MM.1S (cell line): ENCODE data around the gene NTN4.

Experiments
- DNase-seq: peaks from one replicate; pipeline ENCODE4 v3.0.0-alpha.2; 2015
- H2AFZ ChIP-seq: fragments of 300-600 bp; sonication (generic); 2 replicates; pipeline ENCODE4 v1.6.0; 2016; ENCODE audit warnings: antibody characterized with exemption, low read length
- H3F3A ChIP-seq: fragments of 300-600 bp; sonication (generic); 2 replicates; pipeline ENCODE4 v1.6.1; 2016; ENCODE audit warnings: mild to moderate bottlenecking, antibody characterized with exemption, low read length, moderate library complexity, mixed read lengths; ENCODE audit not compliant: insufficient read depth
- H3K27ac ChIP-seq: fragments of 300-600 bp; sonication (generic); 2 replicates; pipeline ENCODE4 v1.5.1; 2016; ENCODE audit warnings: mild to moderate bottlenecking, low read length
- H3K27me3 ChIP-seq: fragments of 300-600 bp; sonication (generic); replicated peaks from 2 replicates; pipeline ENCODE4 v1.6.0; 2016; ENCODE audit warnings: low read length; ENCODE audit not compliant: insufficient read depth
- H3K36me3 ChIP-seq: fragments of 300-600 bp; sonication (generic); replicated peaks from 2 replicates; pipeline ENCODE4 v1.6.1; 2016; ENCODE audit warnings: mild to moderate bottlenecking, low read length, mixed read lengths; ENCODE audit not compliant: insufficient read depth
- H3K4me1 ChIP-seq: fragments of 300-600 bp; sonication (generic); 2 replicates; pipeline ENCODE4 v1.6.1; 2016; ENCODE audit warnings: low read length, mixed read lengths
- H3K4me2 ChIP-seq: fragments of 300-600 bp; sonication (generic); 2 replicates; pipeline ENCODE4 v1.6.0; 2016; ENCODE audit warnings: low read depth, low read length
- H3K4me3 ChIP-seq: fragments of 300-600 bp; sonication (generic); 2 replicates; pipeline ENCODE4 v1.5.1; 2016; ENCODE audit warnings: low read length, mixed read lengths
- H3K79me2 ChIP-seq: fragments of 300-600 bp; sonication (generic); 2 replicates; pipeline ENCODE4 v1.6.1; 2016; ENCODE audit warnings: mixed run types, low read length, mixed read lengths
- H3K9ac ChIP-seq: fragments of 300-600 bp; sonication (generic); 2 replicates; pipeline ENCODE4 v1.6.1; 2016; ENCODE audit warnings: low read length, mixed read lengths
- H3K9me2 ChIP-seq: fragments of 300-600 bp; sonication (generic); replicated peaks from 2 replicates; pipeline ENCODE4 v1.6.1; 2016; ENCODE audit warnings: mild to moderate bottlenecking, low read length, mixed read lengths; ENCODE audit not compliant: insufficient read depth
- H3K9me3 ChIP-seq: fragments of 300-600 bp; sonication (generic); replicated peaks from 2 replicates; pipeline ENCODE4 v1.6.1; 2016; ENCODE audit warnings: mild to moderate bottlenecking, low read length, mixed read lengths; ENCODE audit not compliant: insufficient read depth
- H4K20me1 ChIP-seq: fragments of 300-600 bp; sonication (generic); 2 replicates; pipeline ENCODE4 v1.6.1; 2016; ENCODE audit warnings: mild to moderate bottlenecking, low read length, moderate library complexity, mixed read lengths; ENCODE audit not compliant: insufficient read depth
- EZH2 ChIP-seq: fragments of 300-600 bp; sonication (generic); optimal IDR thresholded peaks from 2 replicates; pipeline ENCODE3; 2017; ENCODE audit warnings: low read depth, mild to moderate bottlenecking, antibody characterized with exemption, low read length, mixed read lengths
- EZH2phosphoT487 ChIP-seq: fragments of 300-600 bp; sonication (generic); IDR thresholded peaks from 2 replicates; pipeline ENCODE4 v1.6.1; 2018; ENCODE audit warnings: antibody characterized with exemption, low read length
- TF ChIP-seq, protein P1 (sequence below): fragments of 300-600 bp; sonication (generic); IDR thresholded peaks from 2 replicates; pipeline ENCODE4 v1.5.1; 2016; ENCODE audit warnings: antibody characterized with exemption, low read length, mixed read lengths

NTN4 gene

GRCh38 chr12:95674163-95674562 lies 116.4 kb downstream of the NTN4 start:
- Histone ChIP-seq H2AFZ (no peak overlapping the region), H3K4me3 (no peak overlapping the region), H3K9me3 (no peaks in the 10 kb centered on the region), H3K9me2 (no peaks in the 10 kb centered on the region), H3K4me2 (no peak overlapping the region), H3F3A (no peaks in the 10 kb centered on the region), H4K20me1 (no peaks in the 10 kb centered on the region), H3K27ac (no peak overlapping the region), H3K36me3 (no peaks in the 10 kb centered on the region), H3K4me1 (no peaks in the 10 kb centered on the region), H3K9ac (no peak overlapping the region), H3K79me2 (no peaks in the 10 kb centered on the region), H3K27me3 (no peaks in the 10 kb centered on the region)
- no peak for TF ChIP-seq EZH2
- no peak for DNase-seq

DNA sequence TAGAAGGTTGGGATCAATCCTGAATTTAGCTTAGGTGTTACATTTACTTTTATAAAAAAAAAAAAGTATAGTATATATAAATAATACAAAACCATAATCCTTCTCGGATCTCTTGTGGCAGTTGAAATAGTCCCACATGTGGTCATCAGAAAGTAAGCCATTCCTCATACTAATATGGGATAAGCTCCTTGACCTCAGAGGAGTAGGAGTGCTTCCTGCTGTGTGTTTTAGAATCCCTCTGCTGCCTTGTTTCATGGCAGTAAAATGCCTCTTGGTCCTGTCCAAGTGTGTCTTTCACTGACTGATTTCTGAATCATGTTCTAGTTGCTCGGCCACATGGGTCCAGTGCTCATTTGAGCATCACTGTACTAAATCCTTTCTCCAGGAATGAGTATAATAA lies 117.0 kb downstream of the NTN4 start:
- no peak for TF ChIP-seq EZH2phosphoT487
- TF ChIP-seq, protein P1, sequence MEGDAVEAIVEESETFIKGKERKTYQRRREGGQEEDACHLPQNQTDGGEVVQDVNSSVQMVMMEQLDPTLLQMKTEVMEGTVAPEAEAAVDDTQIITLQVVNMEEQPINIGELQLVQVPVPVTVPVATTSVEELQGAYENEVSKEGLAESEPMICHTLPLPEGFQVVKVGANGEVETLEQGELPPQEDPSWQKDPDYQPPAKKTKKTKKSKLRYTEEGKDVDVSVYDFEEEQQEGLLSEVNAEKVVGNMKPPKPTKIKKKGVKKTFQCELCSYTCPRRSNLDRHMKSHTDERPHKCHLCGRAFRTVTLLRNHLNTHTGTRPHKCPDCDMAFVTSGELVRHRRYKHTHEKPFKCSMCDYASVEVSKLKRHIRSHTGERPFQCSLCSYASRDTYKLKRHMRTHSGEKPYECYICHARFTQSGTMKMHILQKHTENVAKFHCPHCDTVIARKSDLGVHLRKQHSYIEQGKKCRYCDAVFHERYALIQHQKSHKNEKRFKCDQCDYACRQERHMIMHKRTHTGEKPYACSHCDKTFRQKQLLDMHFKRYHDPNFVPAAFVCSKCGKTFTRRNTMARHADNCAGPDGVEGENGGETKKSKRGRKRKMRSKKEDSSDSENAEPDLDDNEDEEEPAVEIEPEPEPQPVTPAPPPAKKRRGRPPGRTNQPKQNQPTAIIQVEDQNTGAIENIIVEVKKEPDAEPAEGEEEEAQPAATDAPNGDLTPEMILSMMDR, result no peak
- TF ChIP-seq EZH2, result no peak
- Histone ChIP-seq H4K20me1 (no peaks in the 10 kb centered on the region), H3K36me3 (no peaks in the 10 kb centered on the region), H3F3A (no peaks in the 10 kb centered on the region), H3K4me1 (no peaks in the 10 kb centered on the region), H2AFZ (no peak overlapping the region), H3K9me2 (no peaks in the 10 kb centered on the region), H3K9me3 (no peaks in the 10 kb centered on the region), H3K4me3 (no peak overlapping the region), H3K27me3 (no peaks in the 10 kb centered on the region), H3K4me2 (no peak overlapping the region), H3K27ac (no peak overlapping the region), H3K79me2 (no peaks in the 10 kb centered on the region), H3K9ac (no peak overlapping the region)
- DNase-seq, result no peak

GRCh38 chr12:95672166-95672565 lies 118.4 kb downstream of the NTN4 start:
- H2AFZ ChIP-seq, result no peak overlapping the region

GRCh38 chr12:95671265-95671664 lies 119.3 kb downstream of the NTN4 start:
- Histone ChIP-seq H3K4me1 (no peaks in the 10 kb centered on the region), H3F3A (no peaks in the 10 kb centered on the region), H3K4me2 (no peak overlapping the region), H4K20me1 (no peaks in the 10 kb centered on the region), H3K36me3 (no peaks in the 10 kb centered on the region), H3K9me3 (no peaks in the 10 kb centered on the region), H3K79me2 (no peaks in the 10 kb centered on the region), H3K9me2 (no peaks in the 10 kb centered on the region), H3K27me3 (no peaks in the 10 kb centered on the region), H3K4me3 (no peak overlapping the region), H2AFZ (no peak overlapping the region), H3K27ac (no peak overlapping the region), H3K9ac (no peak overlapping the region)
- no peak for DNase-seq
- TF ChIP-seq EZH2, result no peak
- no peak for TF ChIP-seq EZH2phosphoT487
- TF ChIP-seq, protein P1, result no peak

More at GRCh38 chr12:95672166-95672565, 118.4 kb downstream of the NTN4 start:
- Histone ChIP-seq H3K9me3 (no peaks in the 10 kb centered on the region), H3K9ac (no peak overlapping the region), H3K79me2 (no peaks in the 10 kb centered on the region), H3K9me2 (no peaks in the 10 kb centered on the region), H3K4me2 (no peak overlapping the region), H3K27ac (no peak overlapping the region), H3K36me3 (no peaks in the 10 kb centered on the region), H4K20me1 (no peaks in the 10 kb centered on the region), H3F3A (no peaks in the 10 kb centered on the region), H3K4me1 (no peaks in the 10 kb centered on the region), H3K4me3 (no peak overlapping the region), H3K27me3 (no peaks in the 10 kb centered on the region)
- no peak for DNase-seq
- TF ChIP-seq EZH2 (no peak), EZH2phosphoT487 (no peak)
- TF ChIP-seq, protein P1, result no peak
